HepG2 (cell line): ENCODE results near the gene STAP2. TPM values are rescaled to one million over a fixed set of nuclear protein-coding genes. Genes with fewer than 3 reads are reported as not detected.
A peak's percentile ranks its signal among the peaks of the same experiment; 100 is the strongest.

ENCODE experiments used
- HDAC6 ChIP-seq: fragments of 200-600 bp; sonication (generic); IDR thresholded peaks from 2 replicates; pipeline ENCODE4 v1.7.0; 2017; ENCODE audit warnings: mild to moderate bottlenecking, antibody characterized with exemption, low read length, low read depth
- JUNB ChIP-seq: sonication (generic); formaldehyde crosslinking; IDR thresholded peaks from 2 replicates; pipeline ENCODE4 v1.8.0; 2022; ENCODE audit warnings: missing genetic modification reagents, mild to moderate bottlenecking, borderline replicate concordance
- KDM4B ChIP-seq: sonication (generic); formaldehyde crosslinking; IDR thresholded peaks from 2 replicates; pipeline ENCODE4 v1.4.0; 2020; ENCODE audit warnings: missing genetic modification reagents
- SIX4 ChIP-seq: sonication (generic); formaldehyde crosslinking; IDR thresholded peaks from 2 replicates; pipeline ENCODE4 v1.4.0; 2020; ENCODE audit warnings: missing genetic modification reagents
- THAP11 ChIP-seq: IDR thresholded peaks from 2 replicates; pipeline ENCODE4 v1.6.1; 2016; ENCODE audit warnings: missing biosample characterization, missing genetic modification reagents
- ZFP41 ChIP-seq: sonication (generic); formaldehyde crosslinking; IDR thresholded peaks from 2 replicates; pipeline ENCODE4 v1.4.0; 2020; ENCODE audit warnings: mild to moderate bottlenecking, missing genetic modification reagents, borderline replicate concordance
- ZFP82 ChIP-seq: sonication (generic); formaldehyde crosslinking; IDR thresholded peaks from 2 replicates; pipeline ENCODE4 v1.5.1; 2020; ENCODE audit warnings: mild to moderate bottlenecking, missing genetic modification reagents, borderline replicate concordance
- ZNF33A ChIP-seq: sonication (generic); formaldehyde crosslinking; IDR thresholded peaks from 2 replicates; pipeline ENCODE4 v1.5.1; 2020; ENCODE audit warnings: missing genetic modification reagents, mild to moderate bottlenecking, moderate library complexity, borderline replicate concordance
- ZNF784 ChIP-seq: sonication (generic); formaldehyde crosslinking; IDR thresholded peaks from 2 replicates; pipeline ENCODE4 v1.5.1; 2020; ENCODE audit warnings: missing genetic modification reagents, mild to moderate bottlenecking, borderline replicate concordance
- ZSCAN21 ChIP-seq: sonication (generic); formaldehyde crosslinking; IDR thresholded peaks from 2 replicates; pipeline ENCODE4 v1.8.0; 2022; ENCODE audit warnings: mild to moderate bottlenecking, missing genetic modification reagents, moderate library complexity, borderline replicate concordance
- polyA plus RNA-seq, 8 experiments: library from polyadenylated mRNA; depleted of rRNA in 3 of 8; stranded (reverse) in 7 of 8; unstranded in 1 of 8; fragments of >200 nt; fragmentation: Illumina TruSeq in 4 of 8; extraction: Trizol in 4 of 8; gene quantifications; 2 replicates each; pipeline versions ENCODE4 v1.2.1 to v1.2.3, GENCODE V29; 2011 to 2016; ENCODE audit warnings: low read depth in 4 of 8, missing spikeins in 1 of 8, mixed read lengths in 1 of 8; ENCODE audit not compliant: insufficient read depth in 1 of 8
- total RNA-seq, 5 experiments: library from RNA; depleted of rRNA; stranded (reverse); fragments of >200 nt; fragmentation: Illumina TruSeq; extraction: Trizol; gene quantifications; 2 replicates each; pipeline ENCODE4 v1.2.3, GENCODE V29; 2016; ENCODE audit warnings: low read depth in 1 of 5
- TF ChIP-seq, protein P1 (sequence below): sonication (generic); formaldehyde crosslinking; IDR thresholded peaks from 2 replicates; pipeline ENCODE4 v1.5.1; 2020; ENCODE audit warnings: missing genetic modification reagents, mild to moderate bottlenecking, borderline replicate concordance
- TF ChIP-seq, protein P2 (sequence below): sonication (generic); formaldehyde crosslinking; IDR thresholded peaks from 2 replicates; pipeline ENCODE4 v1.4.0; 2020; ENCODE audit warnings: missing genetic modification reagents
- TF ChIP-seq, protein P3 (sequence below): IDR thresholded peaks from 2 replicates; pipeline ENCODE4 v1.6.1; 2016; ENCODE audit warnings: missing genetic modification reagents, missing compliant biosample characterization
- TF ChIP-seq, protein P4 (sequence below): sonication (generic); formaldehyde crosslinking; conservative IDR thresholded peaks from 2 replicates; pipeline ENCODE4 v1.8.1; 2023; ENCODE audit warnings: missing genetic modification reagents
- TF ChIP-seq, protein P5 (sequence below): sonication (generic); formaldehyde crosslinking; IDR thresholded peaks from 2 replicates; pipeline ENCODE4 v1.9.0; 2022; ENCODE audit warnings: low read depth, missing genetic modification reagents
- TF ChIP-seq, protein P6 (sequence below): IDR thresholded peaks from 2 replicates; pipeline ENCODE4 v1.6.1; 2012; ENCODE audit warnings: low read length, improper control_type of control experiment

STAP2 gene
- total and polyA plus RNA-seq, 2 of the 13 experiments (the other 11 are each of a cell fraction or from before 2014, with no cell fraction given) = 39.0 to 43.7 TPM

DNA sequence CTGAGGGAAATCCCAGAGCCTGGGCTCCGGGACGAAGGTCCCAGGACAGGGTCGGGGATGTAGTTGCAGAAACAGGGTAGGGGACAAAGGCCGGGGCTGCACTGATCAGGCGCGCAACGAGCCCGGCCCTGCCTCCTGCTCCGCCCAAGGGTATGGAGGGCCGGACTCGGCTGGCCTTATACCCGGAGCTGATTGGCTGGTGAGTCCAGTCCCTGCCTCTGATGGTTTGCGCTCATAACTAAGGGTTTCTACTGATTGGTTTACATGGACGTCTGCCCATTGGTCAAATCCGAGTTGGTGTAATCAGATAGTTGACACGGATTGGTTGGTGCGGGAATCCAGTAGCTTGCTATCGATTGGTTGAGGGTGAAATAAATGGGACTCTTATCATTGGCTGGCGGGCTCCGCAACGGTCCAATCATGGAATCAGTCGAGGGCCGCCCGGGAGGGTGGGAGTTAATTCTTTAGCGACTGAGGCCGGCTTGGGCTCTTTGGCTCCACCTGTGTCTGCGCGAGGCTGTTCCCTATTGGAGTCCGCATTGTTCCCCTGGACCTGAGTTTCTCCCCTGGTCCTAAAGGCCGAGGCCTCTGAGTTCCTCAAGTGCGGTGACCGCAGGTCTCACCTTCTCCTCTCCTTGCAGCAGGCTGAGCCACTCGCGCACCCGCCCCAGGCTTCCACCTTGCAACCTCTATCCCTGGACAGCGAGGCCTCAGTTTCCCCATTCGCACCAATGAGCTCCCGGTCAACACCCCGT is 4.2 kb upstream of the STAP2 start (continued):
- TF ChIP-seq HDAC6 (no peak), ZSCAN21 (CRISPR knock-in tag) (peak; percentile 48; the same call in 1 of the 2 replicates), ZFP82 (peak; percentile 50; the same call in 1 of the 2 replicates), SIX4 (CRISPR knock-in tag) (peak; percentile 39), THAP11 (CRISPR knock-in tag) (peak; percentile 56; the same call in 1 of the 2 replicates), ZNF784 (CRISPR knock-in tag) (no peak), KDM4B (CRISPR knock-in tag) (0 out of 2 replicates have a peak, but pooled peaks have one; percentile 26), ZNF33A (CRISPR knock-in tag) (no peak; the same call in 1 of the 2 replicates), JUNB (CRISPR knock-in tag) (no peak), ZFP41 (CRISPR knock-in tag) (no peak)
- TF ChIP-seq, protein P1, sequence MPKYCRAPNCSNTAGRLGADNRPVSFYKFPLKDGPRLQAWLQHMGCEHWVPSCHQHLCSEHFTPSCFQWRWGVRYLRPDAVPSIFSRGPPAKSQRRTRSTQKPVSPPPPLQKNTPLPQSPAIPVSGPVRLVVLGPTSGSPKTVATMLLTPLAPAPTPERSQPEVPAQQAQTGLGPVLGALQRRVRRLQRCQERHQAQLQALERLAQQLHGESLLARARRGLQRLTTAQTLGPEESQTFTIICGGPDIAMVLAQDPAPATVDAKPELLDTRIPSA = no peak
- TF ChIP-seq, protein P2, sequence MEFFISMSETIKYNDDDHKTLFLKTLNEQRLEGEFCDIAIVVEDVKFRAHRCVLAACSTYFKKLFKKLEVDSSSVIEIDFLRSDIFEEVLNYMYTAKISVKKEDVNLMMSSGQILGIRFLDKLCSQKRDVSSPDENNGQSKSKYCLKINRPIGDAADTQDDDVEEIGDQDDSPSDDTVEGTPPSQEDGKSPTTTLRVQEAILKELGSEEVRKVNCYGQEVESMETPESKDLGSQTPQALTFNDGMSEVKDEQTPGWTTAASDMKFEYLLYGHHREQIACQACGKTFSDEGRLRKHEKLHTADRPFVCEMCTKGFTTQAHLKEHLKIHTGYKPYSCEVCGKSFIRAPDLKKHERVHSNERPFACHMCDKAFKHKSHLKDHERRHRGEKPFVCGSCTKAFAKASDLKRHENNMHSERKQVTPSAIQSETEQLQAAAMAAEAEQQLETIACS (CRISPR knock-in tag) = peak; percentile 37; the same call in 1 of the 2 replicates
- TF ChIP-seq, protein P3, sequence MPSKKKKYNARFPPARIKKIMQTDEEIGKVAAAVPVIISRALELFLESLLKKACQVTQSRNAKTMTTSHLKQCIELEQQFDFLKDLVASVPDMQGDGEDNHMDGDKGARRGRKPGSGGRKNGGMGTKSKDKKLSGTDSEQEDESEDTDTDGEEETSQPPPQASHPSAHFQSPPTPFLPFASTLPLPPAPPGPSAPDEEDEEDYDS = peak; percentile 94
- TF ChIP-seq, protein P4, sequence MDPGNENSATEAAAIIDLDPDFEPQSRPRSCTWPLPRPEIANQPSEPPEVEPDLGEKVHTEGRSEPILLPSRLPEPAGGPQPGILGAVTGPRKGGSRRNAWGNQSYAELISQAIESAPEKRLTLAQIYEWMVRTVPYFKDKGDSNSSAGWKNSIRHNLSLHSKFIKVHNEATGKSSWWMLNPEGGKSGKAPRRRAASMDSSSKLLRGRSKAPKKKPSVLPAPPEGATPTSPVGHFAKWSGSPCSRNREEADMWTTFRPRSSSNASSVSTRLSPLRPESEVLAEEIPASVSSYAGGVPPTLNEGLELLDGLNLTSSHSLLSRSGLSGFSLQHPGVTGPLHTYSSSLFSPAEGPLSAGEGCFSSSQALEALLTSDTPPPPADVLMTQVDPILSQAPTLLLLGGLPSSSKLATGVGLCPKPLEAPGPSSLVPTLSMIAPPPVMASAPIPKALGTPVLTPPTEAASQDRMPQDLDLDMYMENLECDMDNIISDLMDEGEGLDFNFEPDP (CRISPR knock-in tag) = no peak
- TF ChIP-seq, protein P5, sequence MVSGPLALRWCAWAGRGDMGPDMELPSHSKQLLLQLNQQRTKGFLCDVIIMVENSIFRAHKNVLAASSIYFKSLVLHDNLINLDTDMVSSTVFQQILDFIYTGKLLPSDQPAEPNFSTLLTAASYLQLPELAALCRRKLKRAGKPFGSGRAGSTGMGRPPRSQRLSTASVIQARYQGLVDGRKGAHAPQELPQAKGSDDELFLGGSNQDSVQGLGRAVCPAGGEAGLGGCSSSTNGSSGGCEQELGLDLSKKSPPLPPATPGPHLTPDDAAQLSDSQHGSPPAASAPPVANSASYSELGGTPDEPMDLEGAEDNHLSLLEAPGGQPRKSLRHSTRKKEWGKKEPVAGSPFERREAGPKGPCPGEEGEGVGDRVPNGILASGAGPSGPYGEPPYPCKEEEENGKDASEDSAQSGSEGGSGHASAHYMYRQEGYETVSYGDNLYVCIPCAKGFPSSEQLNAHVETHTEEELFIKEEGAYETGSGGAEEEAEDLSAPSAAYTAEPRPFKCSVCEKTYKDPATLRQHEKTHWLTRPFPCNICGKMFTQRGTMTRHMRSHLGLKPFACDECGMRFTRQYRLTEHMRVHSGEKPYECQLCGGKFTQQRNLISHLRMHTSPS (CRISPR knock-in tag) = no peak
- TF ChIP-seq, protein P6, sequence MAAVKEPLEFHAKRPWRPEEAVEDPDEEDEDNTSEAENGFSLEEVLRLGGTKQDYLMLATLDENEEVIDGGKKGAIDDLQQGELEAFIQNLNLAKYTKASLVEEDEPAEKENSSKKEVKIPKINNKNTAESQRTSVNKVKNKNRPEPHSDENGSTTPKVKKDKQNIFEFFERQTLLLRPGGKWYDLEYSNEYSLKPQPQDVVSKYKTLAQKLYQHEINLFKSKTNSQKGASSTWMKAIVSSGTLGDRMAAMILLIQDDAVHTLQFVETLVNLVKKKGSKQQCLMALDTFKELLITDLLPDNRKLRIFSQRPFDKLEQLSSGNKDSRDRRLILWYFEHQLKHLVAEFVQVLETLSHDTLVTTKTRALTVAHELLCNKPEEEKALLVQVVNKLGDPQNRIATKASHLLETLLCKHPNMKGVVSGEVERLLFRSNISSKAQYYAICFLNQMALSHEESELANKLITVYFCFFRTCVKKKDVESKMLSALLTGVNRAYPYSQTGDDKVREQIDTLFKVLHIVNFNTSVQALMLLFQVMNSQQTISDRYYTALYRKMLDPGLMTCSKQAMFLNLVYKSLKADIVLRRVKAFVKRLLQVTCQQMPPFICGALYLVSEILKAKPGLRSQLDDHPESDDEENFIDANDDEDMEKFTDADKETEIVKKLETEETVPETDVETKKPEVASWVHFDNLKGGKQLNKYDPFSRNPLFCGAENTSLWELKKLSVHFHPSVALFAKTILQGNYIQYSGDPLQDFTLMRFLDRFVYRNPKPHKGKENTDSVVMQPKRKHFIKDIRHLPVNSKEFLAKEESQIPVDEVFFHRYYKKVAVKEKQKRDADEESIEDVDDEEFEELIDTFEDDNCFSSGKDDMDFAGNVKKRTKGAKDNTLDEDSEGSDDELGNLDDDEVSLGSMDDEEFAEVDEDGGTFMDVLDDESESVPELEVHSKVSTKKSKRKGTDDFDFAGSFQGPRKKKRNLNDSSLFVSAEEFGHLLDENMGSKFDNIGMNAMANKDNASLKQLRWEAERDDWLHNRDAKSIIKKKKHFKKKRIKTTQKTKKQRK = no peak
